SH-SY5Y (cell line): ENCODE data around the gene GABPA.

Experiments
- GATA2 ChIP-seq: IDR thresholded peaks from 2 replicates; pipeline ENCODE4 v1.6.1; 2011; ENCODE audit warnings: mild to moderate bottlenecking, low read depth, low read length
- GATA3 ChIP-seq: IDR thresholded peaks from 2 replicates; pipeline ENCODE4 v1.6.1; 2011; ENCODE audit warnings: low read depth, mild to moderate bottlenecking, low read length, moderate library complexity

- TF ChIP-seq GATA2 (no peak), GATA3 (no peak)
Measured at GRCh38 chr21:25708467-25709065, 26.2 kb upstream of the GABPA start.
